ENCODE results near the gene ARHGEF28. TPM values are rescaled to one million over a fixed set of nuclear protein-coding genes. Genes with fewer than 3 reads are reported as not detected.

ARHGEF28 gene
- total and polyA plus RNA-seq, 9 of the 15 experiments (the other 6 are each of a cell fraction or from before 2014, with no cell fraction given), result 0.27 TPM; not detected in 8

DNA sequence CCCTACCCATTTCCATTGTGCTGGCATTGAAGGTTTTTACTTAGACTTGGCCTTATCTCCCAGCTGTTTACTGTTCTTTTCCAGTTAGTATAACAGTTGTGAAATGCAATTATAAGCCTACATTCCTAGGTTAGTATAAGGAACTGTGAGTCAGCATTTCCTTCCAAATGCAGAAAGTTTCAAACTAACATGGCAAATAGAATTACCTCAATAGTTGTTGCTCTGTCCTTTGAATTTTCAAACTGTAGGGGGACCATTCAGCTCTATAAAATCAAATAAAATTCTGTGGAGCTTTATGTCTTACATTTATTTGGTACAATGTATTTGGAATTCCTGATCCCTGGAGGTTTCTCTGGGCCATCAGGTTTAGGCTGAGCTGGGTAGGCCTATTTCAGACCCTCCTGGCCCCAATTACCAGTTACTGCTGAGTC is 47.2 kb downstream of the ARHGEF28 start (continued):
- no peak for TF ChIP-seq HDAC1 (IDR thresholded peaks at IDR 0.05)
- no peak for TF ChIP-seq RFX1 (IDR thresholded peaks at IDR 0.05)
- TF ChIP-seq, protein P1, sequence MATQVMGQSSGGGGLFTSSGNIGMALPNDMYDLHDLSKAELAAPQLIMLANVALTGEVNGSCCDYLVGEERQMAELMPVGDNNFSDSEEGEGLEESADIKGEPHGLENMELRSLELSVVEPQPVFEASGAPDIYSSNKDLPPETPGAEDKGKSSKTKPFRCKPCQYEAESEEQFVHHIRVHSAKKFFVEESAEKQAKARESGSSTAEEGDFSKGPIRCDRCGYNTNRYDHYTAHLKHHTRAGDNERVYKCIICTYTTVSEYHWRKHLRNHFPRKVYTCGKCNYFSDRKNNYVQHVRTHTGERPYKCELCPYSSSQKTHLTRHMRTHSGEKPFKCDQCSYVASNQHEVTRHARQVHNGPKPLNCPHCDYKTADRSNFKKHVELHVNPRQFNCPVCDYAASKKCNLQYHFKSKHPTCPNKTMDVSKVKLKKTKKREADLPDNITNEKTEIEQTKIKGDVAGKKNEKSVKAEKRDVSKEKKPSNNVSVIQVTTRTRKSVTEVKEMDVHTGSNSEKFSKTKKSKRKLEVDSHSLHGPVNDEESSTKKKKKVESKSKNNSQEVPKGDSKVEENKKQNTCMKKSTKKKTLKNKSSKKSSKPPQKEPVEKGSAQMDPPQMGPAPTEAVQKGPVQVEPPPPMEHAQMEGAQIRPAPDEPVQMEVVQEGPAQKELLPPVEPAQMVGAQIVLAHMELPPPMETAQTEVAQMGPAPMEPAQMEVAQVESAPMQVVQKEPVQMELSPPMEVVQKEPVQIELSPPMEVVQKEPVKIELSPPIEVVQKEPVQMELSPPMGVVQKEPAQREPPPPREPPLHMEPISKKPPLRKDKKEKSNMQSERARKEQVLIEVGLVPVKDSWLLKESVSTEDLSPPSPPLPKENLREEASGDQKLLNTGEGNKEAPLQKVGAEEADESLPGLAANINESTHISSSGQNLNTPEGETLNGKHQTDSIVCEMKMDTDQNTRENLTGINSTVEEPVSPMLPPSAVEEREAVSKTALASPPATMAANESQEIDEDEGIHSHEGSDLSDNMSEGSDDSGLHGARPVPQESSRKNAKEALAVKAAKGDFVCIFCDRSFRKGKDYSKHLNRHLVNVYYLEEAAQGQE (IDR thresholded peaks at IDR 0.05; ENCODE audit: borderline replicate concordance), result no peak
- TF ChIP-seq, protein P1 (CRISPR knock-in tag; IDR thresholded peaks at IDR 0.05; ENCODE audit: low read depth), result no peak
- no peak for TF ChIP-seq NR4A1 (CRISPR knock-in tag; IDR thresholded peaks at IDR 0.05)
- TF ChIP-seq NR4A1 (tag; IDR thresholded peaks at IDR 0.05), result no peak
- no peak for TF ChIP-seq ARID2 (IDR thresholded peaks at IDR 0.05)
- TF ChIP-seq MYNN (IDR thresholded peaks at IDR 0.05), result no peak
- no peak for TF ChIP-seq MYNN (CRISPR knock-in tag; IDR thresholded peaks at IDR 0.05)
- TF ChIP-seq, protein P2, sequence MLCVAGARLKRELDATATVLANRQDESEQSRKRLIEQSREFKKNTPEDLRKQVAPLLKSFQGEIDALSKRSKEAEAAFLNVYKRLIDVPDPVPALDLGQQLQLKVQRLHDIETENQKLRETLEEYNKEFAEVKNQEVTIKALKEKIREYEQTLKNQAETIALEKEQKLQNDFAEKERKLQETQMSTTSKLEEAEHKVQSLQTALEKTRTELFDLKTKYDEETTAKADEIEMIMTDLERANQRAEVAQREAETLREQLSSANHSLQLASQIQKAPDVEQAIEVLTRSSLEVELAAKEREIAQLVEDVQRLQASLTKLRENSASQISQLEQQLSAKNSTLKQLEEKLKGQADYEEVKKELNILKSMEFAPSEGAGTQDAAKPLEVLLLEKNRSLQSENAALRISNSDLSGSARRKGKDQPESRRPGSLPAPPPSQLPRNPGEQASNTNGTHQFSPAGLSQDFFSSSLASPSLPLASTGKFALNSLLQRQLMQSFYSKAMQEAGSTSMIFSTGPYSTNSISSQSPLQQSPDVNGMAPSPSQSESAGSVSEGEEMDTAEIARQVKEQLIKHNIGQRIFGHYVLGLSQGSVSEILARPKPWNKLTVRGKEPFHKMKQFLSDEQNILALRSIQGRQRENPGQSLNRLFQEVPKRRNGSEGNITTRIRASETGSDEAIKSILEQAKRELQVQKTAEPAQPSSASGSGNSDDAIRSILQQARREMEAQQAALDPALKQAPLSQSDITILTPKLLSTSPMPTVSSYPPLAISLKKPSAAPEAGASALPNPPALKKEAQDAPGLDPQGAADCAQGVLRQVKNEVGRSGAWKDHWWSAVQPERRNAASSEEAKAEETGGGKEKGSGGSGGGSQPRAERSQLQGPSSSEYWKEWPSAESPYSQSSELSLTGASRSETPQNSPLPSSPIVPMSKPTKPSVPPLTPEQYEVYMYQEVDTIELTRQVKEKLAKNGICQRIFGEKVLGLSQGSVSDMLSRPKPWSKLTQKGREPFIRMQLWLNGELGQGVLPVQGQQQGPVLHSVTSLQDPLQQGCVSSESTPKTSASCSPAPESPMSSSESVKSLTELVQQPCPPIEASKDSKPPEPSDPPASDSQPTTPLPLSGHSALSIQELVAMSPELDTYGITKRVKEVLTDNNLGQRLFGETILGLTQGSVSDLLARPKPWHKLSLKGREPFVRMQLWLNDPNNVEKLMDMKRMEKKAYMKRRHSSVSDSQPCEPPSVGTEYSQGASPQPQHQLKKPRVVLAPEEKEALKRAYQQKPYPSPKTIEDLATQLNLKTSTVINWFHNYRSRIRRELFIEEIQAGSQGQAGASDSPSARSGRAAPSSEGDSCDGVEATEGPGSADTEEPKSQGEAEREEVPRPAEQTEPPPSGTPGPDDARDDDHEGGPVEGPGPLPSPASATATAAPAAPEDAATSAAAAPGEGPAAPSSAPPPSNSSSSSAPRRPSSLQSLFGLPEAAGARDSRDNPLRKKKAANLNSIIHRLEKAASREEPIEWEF (CRISPR knock-in tag; IDR thresholded peaks at IDR 0.05), result no peak
- TF ChIP-seq ZNF24 (IDR thresholded peaks at IDR 0.05), result no peak
- no peak for TF ChIP-seq CBX3 (IDR thresholded peaks at IDR 0.05; ENCODE audit: borderline replicate concordance in 1 of 2, low read length in 2 of 2)
- TF ChIP-seq PHF8 (IDR thresholded peaks at IDR 0.05; ENCODE audit: borderline replicate concordance, low read length), result no peak
- TF ChIP-seq, protein P3, sequence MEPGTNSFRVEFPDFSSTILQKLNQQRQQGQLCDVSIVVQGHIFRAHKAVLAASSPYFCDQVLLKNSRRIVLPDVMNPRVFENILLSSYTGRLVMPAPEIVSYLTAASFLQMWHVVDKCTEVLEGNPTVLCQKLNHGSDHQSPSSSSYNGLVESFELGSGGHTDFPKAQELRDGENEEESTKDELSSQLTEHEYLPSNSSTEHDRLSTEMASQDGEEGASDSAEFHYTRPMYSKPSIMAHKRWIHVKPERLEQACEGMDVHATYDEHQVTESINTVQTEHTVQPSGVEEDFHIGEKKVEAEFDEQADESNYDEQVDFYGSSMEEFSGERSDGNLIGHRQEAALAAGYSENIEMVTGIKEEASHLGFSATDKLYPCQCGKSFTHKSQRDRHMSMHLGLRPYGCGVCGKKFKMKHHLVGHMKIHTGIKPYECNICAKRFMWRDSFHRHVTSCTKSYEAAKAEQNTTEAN (CRISPR knock-in tag; IDR thresholded peaks at IDR 0.05), result no peak
- no peak for TF ChIP-seq CBFA2T3 (IDR thresholded peaks at IDR 0.05)
- no peak for TF ChIP-seq MYBL2 (IDR thresholded peaks at IDR 0.05; ENCODE audit: low read depth)
- no peak for TF ChIP-seq MYBL2 (CRISPR knock-in tag; IDR thresholded peaks at IDR 0.05; ENCODE audit: borderline replicate concordance)
